Mesenchymal stem cell (in vitro differentiated cells and primary cell): Measurements from ENCODE around the gene CCDC196.

Experiments used
- DNase-seq: peaks from one replicate; pipeline ENCODE4 v3.0.0-alpha.2; 2013
- H2AFZ ChIP-seq: one replicate; pipeline ENCODE4 v1.6.1; 2013; ENCODE audit warnings: low read depth, mild to moderate bottlenecking, control low read depth, inconsistent platforms, low read length, moderate library complexity
- H2AK5ac ChIP-seq: 2 replicates; pipeline ENCODE4 v1.6.1; 2013; ENCODE audit warnings: low read length, moderate library complexity, mild to moderate bottlenecking, inconsistent platforms; ENCODE audit not compliant: severe bottlenecking
- H2BK120ac ChIP-seq: one replicate; pipeline ENCODE4 v1.6.1; 2013; ENCODE audit warnings: low read depth, mild to moderate bottlenecking, inconsistent platforms, low read length, moderate library complexity
- H2BK12ac ChIP-seq, 2 experiments: one replicate each; pipeline ENCODE4 v1.6.1; 2013; ENCODE audit warnings: inconsistent platforms in 2 of 2, low read length in 2 of 2, mild to moderate bottlenecking in 2 of 2, moderate library complexity in 2 of 2, control low read depth in 1 of 2
- H2BK15ac ChIP-seq: one replicate; pipeline ENCODE4 v1.6.1; 2013; ENCODE audit warnings: mild to moderate bottlenecking, low read depth, inconsistent platforms; ENCODE audit not compliant: poor library complexity, severe bottlenecking
- H2BK5ac ChIP-seq: 2 replicates; pipeline ENCODE4 v1.6.1; 2013; ENCODE audit warnings: low read depth, mild to moderate bottlenecking, low read length, control low read depth, inconsistent platforms; ENCODE audit not compliant: poor library complexity, severe bottlenecking
- H3K14ac ChIP-seq, 2 experiments: one replicate each; pipeline ENCODE4 v1.6.1; 2013; ENCODE audit warnings: inconsistent platforms in 2 of 2, low read length in 2 of 2, control low read depth in 1 of 2, mild to moderate bottlenecking in 1 of 2, moderate library complexity in 1 of 2
- H3K18ac ChIP-seq, 2 experiments: one replicate each; pipeline ENCODE4 v1.6.1; 2013; ENCODE audit warnings: inconsistent platforms in 2 of 2, low read length in 2 of 2, control low read depth in 1 of 2, low read depth in 1 of 2, mild to moderate bottlenecking in 1 of 2
- H3K23ac ChIP-seq, 2 experiments: one replicate each; pipeline ENCODE4 v1.6.1; 2013; ENCODE audit warnings: inconsistent platforms in 2 of 2, low read length in 2 of 2, mild to moderate bottlenecking in 2 of 2, moderate library complexity in 2 of 2, control low read depth in 1 of 2
- H3K27ac ChIP-seq: 2 replicates; pipeline ENCODE4 v1.5.1; 2013; ENCODE audit warnings: mild to moderate bottlenecking, moderate library complexity, low read length, control low read depth, inconsistent platforms; ENCODE audit not compliant: poor library complexity, severe bottlenecking
- H3K27me3 ChIP-seq, 2 experiments: 2 replicates each; pipeline versions ENCODE4 v1.6.1 to v1.7.0; 2013; ENCODE audit warnings: low read length in 2 of 2, mild to moderate bottlenecking in 2 of 2, moderate library complexity in 2 of 2, control low read depth in 1 of 2, inconsistent platforms in 1 of 2; ENCODE audit not compliant: control insufficient read depth in 1 of 2, insufficient read depth in 1 of 2
- H3K36me3 ChIP-seq, 2 experiments: 2 replicates each; pipeline versions ENCODE4 v1.6.1 to v1.7.0; 2013; ENCODE audit warnings: low read length in 2 of 2, control low read depth in 1 of 2, inconsistent platforms in 1 of 2, low read depth in 1 of 2, mild to moderate bottlenecking in 1 of 2; ENCODE audit not compliant: insufficient read depth in 2 of 2, control insufficient read depth in 1 of 2
- H3K4ac ChIP-seq, 2 experiments: one replicate each; pipeline ENCODE4 v1.6.1; 2013; ENCODE audit warnings: inconsistent platforms in 2 of 2, low read length in 2 of 2, mild to moderate bottlenecking in 2 of 2, moderate library complexity in 2 of 2, control low read depth in 1 of 2, low read depth in 1 of 2
- H3K4me1 ChIP-seq: 2 replicates; pipeline ENCODE4 v1.6.1; 2013; ENCODE audit warnings: low read depth, low read length, control low read depth; ENCODE audit not compliant: control insufficient read depth, insufficient read depth
- H3K4me2 ChIP-seq: 2 replicates; pipeline ENCODE4 v1.6.1; 2013; ENCODE audit warnings: low read length, mild to moderate bottlenecking, inconsistent platforms; ENCODE audit not compliant: poor library complexity, severe bottlenecking
- H3K4me3 ChIP-seq, 2 experiments: 2 replicates each; pipeline versions ENCODE4 v1.5.1 to v1.7.0; 2013; ENCODE audit warnings: low read length in 2 of 2, mild to moderate bottlenecking in 2 of 2, control low read depth in 1 of 2, low read depth in 1 of 2; ENCODE audit not compliant: insufficient read depth in 1 of 2
- H3K79me1 ChIP-seq: replicated peaks from 2 replicates; pipeline ENCODE4 v1.6.1; 2013; ENCODE audit warnings: mild to moderate bottlenecking, control low read depth, low read length, inconsistent platforms; ENCODE audit not compliant: poor library complexity, severe bottlenecking
- H3K9ac ChIP-seq: 2 replicates; pipeline ENCODE4 v1.7.0; 2013; ENCODE audit warnings: mild to moderate bottlenecking, low read length, moderate library complexity
- H3K9me3 ChIP-seq: 2 replicates; pipeline ENCODE4 v1.7.0; 2013; ENCODE audit warnings: mild to moderate bottlenecking, low read length; ENCODE audit not compliant: control insufficient read depth
- H4K8ac ChIP-seq: one replicate; pipeline ENCODE4 v1.6.1; 2013; ENCODE audit warnings: inconsistent platforms, mild to moderate bottlenecking, low read length, moderate library complexity
- H4K91ac ChIP-seq: one replicate; pipeline ENCODE4 v1.6.1; 2013; ENCODE audit warnings: mild to moderate bottlenecking, low read length, inconsistent platforms
- WGBS: methylation state at CpG from one replicate; pipeline ENCODE4 v1.1.7; 2013; ENCODE audit warnings: mixed read lengths; 5-methylcytosine and 5-hydroxymethylcytosine counted together

Gene CCDC196

DNA sequence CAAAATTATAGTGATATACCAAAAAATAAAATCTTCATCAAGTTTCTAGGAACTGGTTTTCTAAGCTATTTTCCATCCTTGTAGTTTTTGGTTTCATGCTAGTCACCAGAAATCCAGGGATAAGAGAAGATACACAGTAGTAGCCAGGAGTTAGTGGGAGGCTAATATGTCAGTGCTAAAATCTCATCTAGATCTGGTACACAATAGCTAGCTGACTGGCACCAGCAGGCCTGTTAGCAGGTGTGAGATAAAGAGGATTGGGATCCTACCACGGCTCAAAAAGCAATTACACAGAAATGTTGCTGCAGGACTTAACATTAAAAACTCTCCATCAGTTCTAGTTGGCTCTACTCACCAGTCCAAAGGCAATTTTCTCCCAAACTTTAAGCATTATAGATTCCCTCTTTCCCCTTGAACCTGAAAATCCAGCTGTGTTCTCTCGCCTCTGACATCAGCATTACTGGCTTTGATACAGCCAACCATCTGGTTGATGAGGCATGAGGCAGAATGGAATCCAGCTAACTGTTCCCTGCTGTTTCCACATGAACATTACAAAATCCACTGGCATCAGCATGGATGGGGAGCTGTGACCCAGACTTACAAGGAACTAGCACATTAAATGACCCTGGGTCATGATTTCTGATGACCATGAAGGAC, 41.8 kb upstream of the CCDC196 start:
- H2BK5ac ChIP-seq: no peak overlapping the region
- no peak overlapping the region for H3K4me3 ChIP-seq
- H3K9me3 ChIP-seq: peaks cover 16% of the 10 kb centered on the region
- H4K91ac ChIP-seq: no peak overlapping the region
- DNase-seq: no peak
- H2BK12ac ChIP-seq: no peak overlapping the region
- H3K36me3 ChIP-seq: no peaks in the 10 kb centered on the region
- H4K8ac ChIP-seq: no peak overlapping the region
- H3K9ac ChIP-seq: no peak overlapping the region
- H3K4me2 ChIP-seq: no peak overlapping the region
- H3K4me1 ChIP-seq: no peaks in the 10 kb centered on the region
- H2AFZ ChIP-seq: no peak overlapping the region
- no peak overlapping the region for H3K14ac ChIP-seq
- H3K4ac ChIP-seq: no peak overlapping the region
- no peaks in the 10 kb centered on the region for H3K79me1 ChIP-seq
- 74% methylated on average over 2 of the region's 2 CpGs for WGBS
- H3K27ac ChIP-seq: no peak overlapping the region
- no peak overlapping the region for H2BK120ac ChIP-seq
- H3K23ac ChIP-seq: no peak overlapping the region
- no peak overlapping the region for H2AK5ac ChIP-seq
- no peaks in the 10 kb centered on the region for H3K27me3 ChIP-seq
- H2BK15ac ChIP-seq: no peak overlapping the region
- no peak overlapping the region for H3K18ac ChIP-seq

DNA sequence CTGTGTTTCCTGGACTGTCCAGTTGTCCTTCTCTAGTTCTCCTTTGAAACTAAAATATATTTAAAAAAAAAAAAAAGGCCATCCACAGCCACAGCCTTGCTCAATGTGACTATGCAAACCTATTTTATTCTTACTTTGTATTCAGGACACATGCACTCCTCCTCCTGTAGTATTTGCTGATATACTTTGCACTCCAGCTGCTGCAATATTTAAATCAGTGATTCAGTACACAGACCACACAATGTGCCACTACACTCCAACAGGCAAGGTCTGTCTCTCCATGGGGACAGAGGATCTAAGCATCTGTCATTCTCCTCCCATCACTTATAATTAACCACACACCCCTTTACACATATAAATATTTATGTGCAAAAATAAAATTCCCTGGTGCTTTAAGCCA, 40.2 kb upstream of the CCDC196 start:
- Histone ChIP-seq H2BK15ac (no peak overlapping the region), H2BK12ac (no peak overlapping the region), H4K8ac (no peak overlapping the region), H2BK5ac (no peak overlapping the region), H3K9me3 (peaks cover under 1% of the 10 kb centered on the region), H3K9ac (no peak overlapping the region), H3K27ac (no peak overlapping the region), H3K36me3 (no peaks in the 10 kb centered on the region), H3K4me2 (no peak overlapping the region), H3K4me3 (no peak overlapping the region), H3K79me1 (no peaks in the 10 kb centered on the region), H2AK5ac (no peak overlapping the region), H3K23ac (no peak overlapping the region), H3K4me1 (no peaks in the 10 kb centered on the region), H2BK120ac (no peak overlapping the region), H3K4ac (no peak overlapping the region), H2AFZ (no peak overlapping the region), H3K27me3 (no peaks in the 10 kb centered on the region), H4K91ac (no peak overlapping the region), H3K18ac (no peak overlapping the region), H3K14ac (no peak overlapping the region)
- DNase-seq: no peak

DNA sequence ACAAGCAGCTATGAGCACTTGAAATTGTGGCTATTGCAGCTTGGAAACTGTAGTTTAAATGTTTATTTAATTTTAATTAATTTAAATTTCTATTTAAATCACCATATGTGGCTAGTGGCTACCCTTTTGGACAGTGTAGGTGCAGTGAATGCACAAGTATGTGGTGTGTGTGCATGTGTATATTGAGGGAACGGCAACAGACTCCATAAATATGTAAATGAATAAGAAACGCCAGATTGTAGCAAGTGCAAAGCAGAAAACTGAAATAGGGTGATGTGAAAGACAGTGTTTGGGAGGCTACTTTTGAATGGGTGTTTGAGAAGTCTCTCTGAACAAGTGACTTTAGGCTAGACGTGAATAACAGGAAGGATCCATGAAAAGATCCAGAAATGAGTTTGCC, 32.7 kb upstream of the CCDC196 start:
- Histone ChIP-seq H4K91ac (no peak overlapping the region), H4K8ac (no peak overlapping the region), H3K4me3 (no peak overlapping the region), H2BK15ac (no peak overlapping the region), H2AK5ac (no peak overlapping the region), H2BK120ac (no peak overlapping the region), H3K4me2 (no peak overlapping the region), H2BK12ac (no peak overlapping the region), H3K9me3 (peaks cover 2% of the 10 kb centered on the region), H3K36me3 (no peaks in the 10 kb centered on the region), H2BK5ac (no peak overlapping the region), H3K9ac (no peak overlapping the region), H3K23ac (no peak overlapping the region), H3K27ac (no peak overlapping the region), H2AFZ (no peak overlapping the region), H3K18ac (no peak overlapping the region), H3K4ac (no peak overlapping the region), H3K79me1 (no peaks in the 10 kb centered on the region), H3K14ac (no peak overlapping the region), H3K27me3 (no peaks in the 10 kb centered on the region), H3K4me1 (no peaks in the 10 kb centered on the region)
- no peak for DNase-seq
- 64% methylated on average over 3 of the region's 3 CpGs for WGBS

DNA sequence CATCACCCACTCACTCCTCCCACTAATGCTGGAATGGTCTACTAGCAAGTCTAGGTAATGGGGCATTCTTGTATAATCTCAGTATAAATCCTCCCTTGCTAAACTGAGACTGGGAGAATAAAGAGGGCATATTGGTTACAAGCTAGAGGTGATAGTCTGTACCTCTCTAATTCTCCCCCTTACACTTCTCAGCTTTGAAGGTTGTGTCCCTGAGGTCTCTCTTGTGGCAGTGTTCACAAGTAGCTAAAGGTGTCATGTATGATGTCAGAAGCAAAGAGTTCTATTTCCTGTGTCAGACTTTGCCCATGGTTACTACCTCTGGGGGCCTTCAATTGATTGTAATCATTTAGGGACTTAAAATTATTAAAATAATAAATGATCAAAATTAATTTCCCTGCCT, 26.6 kb upstream of the CCDC196 start:
- no peak overlapping the region for H4K91ac ChIP-seq

More for the DNA sequence above, 26.6 kb upstream of the CCDC196 start:
- no peak for DNase-seq
- H2BK15ac ChIP-seq: no peak overlapping the region
- H3K9me3 ChIP-seq: peaks cover 2% of the 10 kb centered on the region
- no peak overlapping the region for H2BK5ac ChIP-seq
- no peak overlapping the region for H3K14ac ChIP-seq
- no peak overlapping the region for H2BK12ac ChIP-seq
- no peak overlapping the region for H3K4me3 ChIP-seq
- no peak overlapping the region for H3K4me2 ChIP-seq
- no peak overlapping the region for H3K27ac ChIP-seq
- H2AFZ ChIP-seq: no peak overlapping the region
- H3K9ac ChIP-seq: no peak overlapping the region
- no peak overlapping the region for H3K4ac ChIP-seq
- no peak overlapping the region for H4K8ac ChIP-seq
- no peaks in the 10 kb centered on the region for H3K27me3 ChIP-seq
- H2AK5ac ChIP-seq: no peak overlapping the region
- H3K4me1 ChIP-seq: no peaks in the 10 kb centered on the region
- H3K23ac ChIP-seq: no peak overlapping the region
- H2BK120ac ChIP-seq: no peak overlapping the region
- no peaks in the 10 kb centered on the region for H3K79me1 ChIP-seq
- H3K18ac ChIP-seq: no peak overlapping the region
- H3K36me3 ChIP-seq: no peaks in the 10 kb centered on the region
